Prostate gland (tissue), 2 donors: ENCODE results near the gene ACOT11. TPM values are rescaled to one million over a fixed set of nuclear protein-coding genes. Genes with fewer than 3 reads are reported as not detected.

ENCODE experiments used
- DNase-seq: peaks from one replicate; pipeline ENCODE4 v3.0.0-alpha.2; 2019; ENCODE audit warnings: low spot score
- H3K27ac ChIP-seq, 2 donors: fragments of 200-600 bp; sonication (generic); 2 replicates each; pipeline ENCODE4 v1.5.1; 2017 to 2019
- H3K27me3 ChIP-seq: fragments of 200-600 bp; sonication (generic); replicated peaks from 2 replicates; pipeline ENCODE4 v1.5.1; 2019; ENCODE audit not compliant: insufficient read depth
- H3K36me3 ChIP-seq, 2 donors: fragments of 200-600 bp; sonication (generic); 1 replicate in 1 of 2; 2 replicates in 1 of 2; pipeline versions ENCODE4 v1.5.1 to v1.8.1; 2017 to 2019
- H3K4me1 ChIP-seq: fragments of 200-600 bp; sonication (generic); replicated peaks from 2 replicates; pipeline ENCODE4 v1.5.1; 2019
- H3K4me3 ChIP-seq, 2 donors: fragments of 200-600 bp; sonication (generic); 2 replicates each; pipeline ENCODE4 v1.5.1; 2017 to 2019
- H3K9me3 ChIP-seq: fragments of 200-600 bp; sonication (generic); 2 replicates; pipeline ENCODE4 v1.5.1; 2017
- CTCF ChIP-seq, 4 experiments: fragments of 200-600 bp in 2 of 4; fragments of 450-650 bp in 2 of 4; sonication (generic) in 2 of 4; IDR thresholded peaks; 1 replicate in 3 of 4; 2 replicates in 1 of 4; pipeline ENCODE4 v1.5.1; 2016 to 2019; ENCODE audit warnings: antibody characterized with exemption in 4 of 4, mild to moderate bottlenecking in 2 of 4, moderate library complexity in 2 of 4
- POLR2A ChIP-seq: fragments of 450-650 bp; IDR thresholded peaks from one replicate; pipeline ENCODE4 v1.6.1; 2016; ENCODE audit warnings: antibody characterized with exemption, mild to moderate bottlenecking
- POLR2AphosphoS5 ChIP-seq: sonication (generic); formaldehyde crosslinking; IDR thresholded peaks from one replicate; pipeline ENCODE4 v1.6.1; 2017; ENCODE audit warnings: antibody characterized with exemption
- WGBS: methylation state at CpG from one replicate; pipeline ENCODE4 v1.1.5; 2018; 5-methylcytosine and 5-hydroxymethylcytosine counted together
- intact Hi-C: fragments of 100-400 bp; cut with DNase I; formaldehyde crosslinking; loops from one replicate; pipeline ENCODE4 v1.14.2; 2022
- total RNA-seq, 2 donors: library from RNA; depleted of rRNA; stranded (reverse); fragments of >200 nt; gene quantifications; one replicate each; pipeline ENCODE4 v1.1.0, GENCODE V29; 2016

ACOT11 gene
- total RNA-seq, 2 donors from 2014 or later = 6.7 to 18.6 TPM

- Histone ChIP-seq H3K27me3 (no peaks in the 10 kb centered on the region), H3K4me3 (peak overlapping the region in 1 of 2 donors; percentile 35), H3K9me3 (no peaks in the 10 kb centered on the region), H3K4me1 (no peaks in the 10 kb centered on the region), H3K36me3 (no peaks in the 10 kb centered on the region), H3K27ac (no peak overlapping the region)
- no peak for DNase-seq
- intact Hi-C loops = loop anchor here (5.0 kb wide), 1 partner anchor 42 kb away; no protein-coding TSS in a partner anchor
- TF ChIP-seq POLR2A (no peak), CTCF (IDR thresholded peaks at IDR 0.05) (no peak), POLR2AphosphoS5 (no peak)
- WGBS = 54% methylated on average over 10 of the region's 10 CpGs
Measured at GRCh38 chr1:54500107-54500431, 48.0 kb upstream of the ACOT11 start.

GRCh38 chr1:54501849-54502248 lies 46.2 kb upstream of the ACOT11 start:
- no peak overlapping the region for H3K4me3 ChIP-seq
- no peak for DNase-seq
- H3K36me3 ChIP-seq = no peaks in the 10 kb centered on the region
- no peaks in the 10 kb centered on the region for H3K4me1 ChIP-seq
- no peak overlapping the region for H3K27ac ChIP-seq
- TF ChIP-seq CTCF (IDR thresholded peaks at IDR 0.05) (no peak), POLR2AphosphoS5 (no peak), POLR2A (no peak)
- H3K27me3 ChIP-seq = no peaks in the 10 kb centered on the region
- intact Hi-C loops = loop anchor here (5.0 kb wide), 1 partner anchor 40 kb away; no protein-coding TSS in a partner anchor
- no peaks in the 10 kb centered on the region for H3K9me3 ChIP-seq
- 85% methylated on average over 5 of the region's 5 CpGs for WGBS

GRCh38 chr1:54502342-54502741 lies 45.7 kb upstream of the ACOT11 start:
- Histone ChIP-seq H3K4me1 (no peaks in the 10 kb centered on the region), H3K27ac (no peak overlapping the region), H3K36me3 (no peaks in the 10 kb centered on the region), H3K27me3 (no peaks in the 10 kb centered on the region), H3K4me3 (no peak overlapping the region), H3K9me3 (no peaks in the 10 kb centered on the region)
- DNase-seq = no peak
- 75% methylated on average over 5 of the region's 5 CpGs for WGBS
- TF ChIP-seq POLR2AphosphoS5 (no peak), POLR2A (no peak), CTCF (IDR thresholded peaks at IDR 0.05) (no peak)
- intact Hi-C loops = loop anchor here (5.0 kb wide), 1 partner anchor 40 kb away; no protein-coding TSS in a partner anchor

- H3K27ac ChIP-seq = no peak overlapping the region
- H3K27me3 ChIP-seq = no peaks in the 10 kb centered on the region
- TF ChIP-seq POLR2A = no peak
- TF ChIP-seq POLR2AphosphoS5 = no peak
- no peak for TF ChIP-seq CTCF (IDR thresholded peaks at IDR 0.05)
- no peaks in the 10 kb centered on the region for H3K4me1 ChIP-seq
- intact Hi-C loops = no loop called here
- no peak for DNase-seq
- no peaks in the 10 kb centered on the region for H3K36me3 ChIP-seq
- H3K9me3 ChIP-seq = no peaks in the 10 kb centered on the region
- no peak overlapping the region for H3K4me3 ChIP-seq
- 72% methylated on average over 6 of the region's 6 CpGs for WGBS
Measured at GRCh38 chr1:54506594-54506993, 41.4 kb upstream of the ACOT11 start.

- Histone ChIP-seq H3K9me3 (no peaks in the 10 kb centered on the region), H3K27ac (no peak overlapping the region), H3K27me3 (no peaks in the 10 kb centered on the region), H3K36me3 (no peaks in the 10 kb centered on the region), H3K4me3 (no peak overlapping the region), H3K4me1 (no peaks in the 10 kb centered on the region)
- DNase-seq = no peak
- intact Hi-C loops = no loop called here
- WGBS = 75% methylated on average over 17 of the region's 17 CpGs
- TF ChIP-seq POLR2AphosphoS5 = no peak
- TF ChIP-seq CTCF (IDR thresholded peaks at IDR 0.05) = no peak
- no peak for TF ChIP-seq POLR2A
Measured at GRCh38 chr1:54507033-54507870, 40.8 kb upstream of the ACOT11 start.
